ENCODE results near the gene ECSIT.

DNA sequence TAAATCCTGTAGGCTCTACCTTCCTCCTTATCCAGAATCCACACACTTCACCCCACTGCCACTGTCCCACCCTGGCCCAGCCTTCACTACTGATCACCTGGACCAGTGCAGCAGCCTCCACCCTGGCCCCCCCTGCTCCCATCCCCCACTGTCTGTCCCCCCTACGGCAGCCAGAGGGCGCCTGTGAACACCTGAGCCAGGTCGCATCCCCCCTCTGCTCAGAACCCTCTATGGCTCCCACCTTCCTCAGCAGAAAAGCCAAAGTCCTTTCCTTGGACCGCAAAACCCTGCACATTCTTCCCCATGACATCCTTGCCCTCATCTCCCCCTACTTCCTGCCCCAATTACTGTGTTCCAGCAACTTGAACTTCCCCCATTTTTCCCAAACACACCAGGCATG lies 68.7 kb downstream of the ECSIT start:
- TF ChIP-seq, protein P1, sequence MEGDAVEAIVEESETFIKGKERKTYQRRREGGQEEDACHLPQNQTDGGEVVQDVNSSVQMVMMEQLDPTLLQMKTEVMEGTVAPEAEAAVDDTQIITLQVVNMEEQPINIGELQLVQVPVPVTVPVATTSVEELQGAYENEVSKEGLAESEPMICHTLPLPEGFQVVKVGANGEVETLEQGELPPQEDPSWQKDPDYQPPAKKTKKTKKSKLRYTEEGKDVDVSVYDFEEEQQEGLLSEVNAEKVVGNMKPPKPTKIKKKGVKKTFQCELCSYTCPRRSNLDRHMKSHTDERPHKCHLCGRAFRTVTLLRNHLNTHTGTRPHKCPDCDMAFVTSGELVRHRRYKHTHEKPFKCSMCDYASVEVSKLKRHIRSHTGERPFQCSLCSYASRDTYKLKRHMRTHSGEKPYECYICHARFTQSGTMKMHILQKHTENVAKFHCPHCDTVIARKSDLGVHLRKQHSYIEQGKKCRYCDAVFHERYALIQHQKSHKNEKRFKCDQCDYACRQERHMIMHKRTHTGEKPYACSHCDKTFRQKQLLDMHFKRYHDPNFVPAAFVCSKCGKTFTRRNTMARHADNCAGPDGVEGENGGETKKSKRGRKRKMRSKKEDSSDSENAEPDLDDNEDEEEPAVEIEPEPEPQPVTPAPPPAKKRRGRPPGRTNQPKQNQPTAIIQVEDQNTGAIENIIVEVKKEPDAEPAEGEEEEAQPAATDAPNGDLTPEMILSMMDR (IDR thresholded peaks at IDR 0.05), result no peak
- no peak for TF ChIP-seq POLR2A (IDR thresholded peaks at IDR 0.05)

All from lower leg skin (tissue), 3 donors.